ENCODE data around the gene SECTM1. TPM values are rescaled to one million over a fixed set of nuclear protein-coding genes. Genes with fewer than 3 reads are reported as not detected.

SECTM1 gene
- total RNA-seq, result 6.3 and 11.7 TPM in 2 replicates

GRCh38 chr17:82333279-82334171 lies at the start of gene SECTM1:
Gene SECTM1, minus strand, starts transcription at chr17:82333766. Its CDS starts 6,526 bp downstream, at chr17:82327240.

GRCh38 chr17:82371333-82372248 lies 38.0 kb upstream of the SECTM1 start, which contains the start of gene UTS2R:
Gene UTS2R, plus strand, starts transcription at chr17:82371765. Its CDS starts 2,560 bp downstream, at chr17:82374325.

GRCh38 chr17:82358465-82359350 lies 25.1 kb upstream of the SECTM1 start, which contains the start of gene TEX19:
Gene TEX19, plus strand, starts transcription at chr17:82359247. Its CDS starts 2,904 bp downstream, at chr17:82362151.

GRCh38 chr17:82317394-82318168 lies 16.0 kb downstream of the SECTM1 start, which contains the start of gene CD7:
Gene CD7, minus strand, starts transcription at chr17:82317608. Its CDS starts 113 bp downstream, at chr17:82317495.

GRCh38 chr17:82273327-82274133 lies 60.0 kb downstream of the SECTM1 start, which contains the start of gene CSNK1D:
Gene CSNK1D, minus strand, starts transcription at chr17:82273700. Its CDS starts 319 bp downstream, at chr17:82273381.

Other genes starting within 250 kb of the SECTM1 start
- gene FASN, start 235.5 kb downstream of the SECTM1 start, total RNA-seq, result 292 and 401 TPM in 2 replicates
- 9.4 and 13.4 TPM in 2 replicates for gene CCDC57, start 120.9 kb downstream of the SECTM1 start, total RNA-seq
- gene SLC16A3, start 104.7 kb downstream of the SECTM1 start, total RNA-seq, result 166 and 252 TPM in 2 replicates
- 35.0 and 53.3 TPM in 2 replicates for gene CSNK1D, start 60.1 kb downstream of the SECTM1 start, total RNA-seq
- gene CD7, start 16.2 kb downstream of the SECTM1 start, total RNA-seq, result not detected in 2 replicates
- gene TEX19, start 25.5 kb upstream of the SECTM1 start, total RNA-seq, result 0.08 TPM in 1 of 2 replicates, not detected in the other
- gene UTS2R, start 38.0 kb upstream of the SECTM1 start, total RNA-seq, result not detected in 2 replicates
- 6.6 and 9.8 TPM in 2 replicates for gene HEXD, start 84.6 kb upstream of the SECTM1 start, total RNA-seq
- gene OGFOD3, start 84.8 kb upstream of the SECTM1 start, total RNA-seq, result 29.5 and 41.0 TPM in 2 replicates
- gene CYBC1, start 117.0 kb upstream of the SECTM1 start, total RNA-seq, result 31.2 and 39.1 TPM in 2 replicates
- gene NARF, start 125.0 kb upstream of the SECTM1 start, total RNA-seq, result 29.5 and 44.0 TPM in 2 replicates
- 45.4 and 48.2 TPM in 2 replicates for gene FOXK2, start 186.0 kb upstream of the SECTM1 start, total RNA-seq

Data from hair follicular keratinocyte (primary cell).